Stimulated activated CD4-positive, alpha-beta T cell treated with anti-CD3 and anti-CD28 coated beads, Interleukin-2, amount 100 ng/mL, for 48 hours (primary cell): ENCODE results near the gene ALS2CL.
A peak's percentile ranks its signal among the peaks of the same experiment; 100 is the strongest.

ENCODE experiments used
- DNase-seq, 2 donors: peaks; one replicate each; pipeline ENCODE4 v3.0.0-alpha.2; 2020

ALS2CL gene

DNA sequence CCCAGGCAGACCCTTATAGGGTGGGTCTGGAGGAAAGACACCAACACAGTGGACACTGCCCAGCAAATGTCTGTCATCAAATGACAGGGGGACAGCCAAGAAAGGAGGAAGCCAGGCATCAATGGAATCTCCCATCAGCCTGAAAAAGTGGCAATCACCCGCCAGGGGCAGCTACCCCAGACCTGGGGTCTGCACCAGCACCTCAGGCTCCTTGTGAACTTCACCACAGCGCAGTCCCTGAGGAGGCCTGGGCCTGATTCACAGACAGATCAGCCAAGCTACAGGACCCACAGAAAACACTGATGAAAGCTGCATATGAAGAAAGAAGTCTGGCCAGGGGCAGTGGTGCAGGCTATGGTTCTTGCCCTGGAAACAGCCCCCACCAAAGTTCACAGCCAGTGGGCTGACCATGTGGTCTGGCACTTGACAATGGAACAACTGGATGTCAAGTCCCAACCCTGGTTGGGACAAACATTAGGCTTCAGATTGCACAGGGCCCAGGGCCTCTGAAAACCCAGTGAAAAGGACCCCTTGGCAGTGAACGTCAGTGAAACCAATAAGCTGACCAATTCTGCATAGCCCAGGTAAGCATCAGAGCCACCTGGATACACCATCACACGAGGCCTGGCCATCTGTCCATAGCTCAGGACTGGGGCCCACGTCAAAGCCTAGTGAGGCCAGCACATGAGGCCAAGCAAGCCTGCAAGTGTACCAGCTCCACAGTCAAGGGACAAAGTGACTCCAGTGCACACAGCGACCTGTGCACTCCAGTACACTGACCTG, 29.1 kb downstream of the ALS2CL start:
- no peak for DNase-seq

DNA sequence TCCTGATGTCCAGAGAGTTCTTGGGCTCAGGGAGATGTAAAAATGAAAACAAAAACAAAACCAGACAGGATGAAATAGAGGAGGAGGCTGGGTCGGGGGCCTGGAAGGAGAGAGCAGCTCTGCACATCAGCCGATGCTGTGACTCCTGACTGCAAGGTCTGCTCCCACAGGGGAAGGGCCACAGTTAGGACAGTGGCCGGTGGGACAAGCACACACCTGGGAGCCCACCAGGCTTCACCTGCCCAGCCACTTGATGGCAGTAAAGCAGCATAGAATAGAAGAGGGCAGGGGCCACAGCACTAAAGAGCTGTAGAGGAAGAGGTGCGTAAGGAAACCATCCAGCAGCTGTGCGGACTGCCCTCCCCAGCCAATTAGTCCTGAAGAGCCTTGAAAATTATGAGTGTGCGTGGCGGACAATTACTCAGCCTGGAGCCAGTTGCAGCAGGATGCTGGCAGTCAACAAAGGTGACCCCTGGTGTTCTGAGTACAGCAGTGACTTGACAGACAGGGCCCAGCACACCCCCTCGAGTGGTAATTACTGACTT, 29.8 kb downstream of the ALS2CL start:
- DNase-seq, result no peak

DNA sequence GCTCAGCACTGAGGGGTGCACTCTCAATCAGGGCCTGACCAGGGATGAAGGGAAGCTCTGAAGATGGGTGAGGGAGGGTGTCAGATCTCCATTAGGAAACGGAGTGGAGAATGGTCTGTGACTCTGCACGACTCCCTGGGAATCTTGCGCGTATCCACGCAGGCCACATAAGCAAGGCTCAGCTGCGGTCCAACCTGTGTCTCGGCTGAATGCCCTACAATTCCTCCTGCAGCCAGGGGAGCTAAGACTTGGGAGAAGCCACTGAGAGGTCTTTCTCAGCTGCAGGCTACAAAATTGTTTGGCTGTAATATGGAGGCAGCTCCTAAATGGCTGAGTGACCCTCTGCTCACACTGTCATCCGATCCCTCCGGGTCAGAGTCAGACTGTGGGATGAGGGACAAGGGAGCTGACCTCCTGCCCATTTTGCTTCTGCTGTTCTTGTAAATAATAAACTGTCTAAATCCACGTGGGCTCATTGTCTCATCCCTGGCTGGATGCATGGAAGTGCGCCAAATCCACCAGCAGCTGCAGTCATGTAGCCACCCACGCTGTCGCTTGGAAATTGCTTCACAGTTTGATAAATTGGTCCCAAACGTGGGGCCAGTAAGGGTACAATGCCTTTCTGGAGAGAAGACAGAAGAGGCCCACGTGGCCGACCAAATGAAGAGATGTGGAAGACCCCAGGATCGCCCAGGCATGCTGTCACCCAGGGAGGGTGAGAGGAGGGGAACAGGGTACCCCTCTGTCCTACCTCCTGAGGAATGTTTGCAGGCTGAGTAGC, 30.5 kb downstream of the ALS2CL start:
- no peak for DNase-seq

DNA sequence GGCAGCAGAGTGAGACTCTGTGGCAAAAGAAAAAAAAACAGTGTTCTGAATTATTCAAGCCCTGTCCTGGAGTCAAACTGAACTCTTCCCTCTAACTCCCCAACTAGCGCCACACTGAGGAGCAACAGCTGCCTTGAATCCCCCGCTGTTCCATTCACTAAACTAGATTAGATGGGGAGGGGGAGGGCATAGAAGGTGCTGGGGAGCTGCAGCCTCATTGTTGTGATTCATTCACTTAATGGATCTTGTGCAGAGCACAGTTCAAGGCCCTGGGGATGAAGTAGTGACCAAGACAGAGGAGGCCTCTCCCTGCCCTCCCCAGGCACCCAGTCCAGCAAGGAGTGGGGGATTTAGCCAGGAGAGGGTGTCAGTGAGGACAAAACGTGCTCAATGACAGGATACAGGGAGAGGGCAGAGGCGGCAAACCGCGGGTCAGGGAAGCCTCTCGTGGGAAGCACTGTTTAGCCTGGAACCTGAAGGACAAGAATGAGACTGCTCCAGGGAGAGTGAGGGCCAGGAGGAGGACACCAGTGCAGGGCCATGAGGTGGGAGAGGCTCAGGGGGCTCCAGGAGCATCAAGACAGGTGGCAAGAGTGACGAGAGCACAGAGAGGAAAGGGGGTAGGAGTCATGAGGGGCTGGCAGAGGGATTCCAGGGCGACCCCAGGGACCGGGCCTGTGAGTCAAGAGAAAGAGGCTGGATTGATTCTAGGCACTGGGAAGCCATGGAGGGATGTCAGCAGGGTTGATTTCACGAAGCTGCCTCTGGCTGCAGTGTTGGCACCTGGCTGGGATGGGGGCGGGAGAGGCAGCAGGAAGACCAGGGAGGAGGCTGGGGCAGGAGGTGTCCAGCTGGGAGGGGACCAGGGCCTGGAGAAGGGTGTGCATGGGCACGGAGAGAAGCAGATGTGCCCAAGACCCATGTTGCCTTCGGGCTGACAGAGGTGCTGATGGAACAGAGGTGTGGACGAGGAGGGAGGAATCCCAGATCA, 31.4 kb downstream of the ALS2CL start:
- no peak for DNase-seq

GRCh38 chr3:46660543-46661523, 32.6 kb downstream of the ALS2CL start:
- DNase-seq, result no peak

DNA sequence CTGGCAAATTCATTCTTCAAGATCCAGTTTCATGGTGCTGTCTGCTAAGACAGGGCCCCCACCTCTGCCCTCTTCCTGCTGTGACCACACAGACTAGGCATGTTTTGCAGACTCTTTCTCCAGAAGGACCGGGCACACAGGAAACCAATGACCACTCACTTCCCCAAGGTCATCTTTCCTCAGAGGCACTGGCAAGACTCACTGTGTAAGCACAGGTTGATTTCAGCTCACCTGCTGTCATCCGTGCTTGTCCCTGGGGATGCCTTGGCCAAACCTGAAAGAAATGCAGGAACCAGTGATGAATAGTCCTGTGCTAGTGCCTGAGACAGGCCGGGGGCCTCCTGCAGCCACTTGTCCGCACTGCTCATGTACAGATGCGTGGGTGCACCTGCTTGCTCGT, 33.5 kb downstream of the ALS2CL start:
- DNase-seq, result no peak

- no peak for DNase-seq
These were observed 34.2 kb downstream of the ALS2CL start for GRCh38 chr3:46659285-46659684.

DNA sequence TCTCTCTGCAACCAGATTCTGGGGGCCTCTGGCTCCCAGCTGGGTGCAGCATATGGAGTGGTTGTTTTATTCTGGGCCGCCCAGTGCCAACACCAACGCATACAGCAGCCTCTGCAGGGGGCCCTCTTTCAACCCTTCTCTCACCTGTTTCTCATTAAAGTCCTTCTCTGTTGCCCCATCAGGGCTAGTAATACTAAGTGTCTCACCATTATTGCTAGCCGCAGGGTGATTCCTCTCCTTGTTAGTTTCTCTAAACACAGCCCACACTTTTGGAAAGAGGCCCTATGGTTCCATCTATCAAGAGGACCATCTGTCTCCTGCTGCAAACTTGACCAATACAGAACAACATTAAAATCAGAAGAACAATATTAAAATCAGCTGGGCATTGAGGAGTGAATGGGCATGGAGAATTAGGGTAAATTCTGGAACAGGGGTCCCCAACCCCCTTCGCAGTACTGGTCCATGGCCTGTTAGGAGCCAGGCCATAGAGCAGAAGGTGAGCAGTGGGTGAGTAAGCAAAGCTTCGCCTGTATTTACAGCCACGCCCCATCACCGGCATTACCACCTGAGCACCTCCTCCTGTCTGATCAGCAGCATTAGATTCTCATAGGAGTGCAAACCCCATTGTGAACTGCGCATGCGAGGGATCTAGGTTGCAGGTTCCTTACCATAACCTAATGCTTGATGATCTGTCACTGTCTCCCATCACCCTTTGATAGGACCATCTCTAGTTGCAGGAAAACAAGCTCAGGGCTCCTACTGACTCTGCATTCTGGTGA, 36.5 kb downstream of the ALS2CL start:
- no peak for DNase-seq

DNA sequence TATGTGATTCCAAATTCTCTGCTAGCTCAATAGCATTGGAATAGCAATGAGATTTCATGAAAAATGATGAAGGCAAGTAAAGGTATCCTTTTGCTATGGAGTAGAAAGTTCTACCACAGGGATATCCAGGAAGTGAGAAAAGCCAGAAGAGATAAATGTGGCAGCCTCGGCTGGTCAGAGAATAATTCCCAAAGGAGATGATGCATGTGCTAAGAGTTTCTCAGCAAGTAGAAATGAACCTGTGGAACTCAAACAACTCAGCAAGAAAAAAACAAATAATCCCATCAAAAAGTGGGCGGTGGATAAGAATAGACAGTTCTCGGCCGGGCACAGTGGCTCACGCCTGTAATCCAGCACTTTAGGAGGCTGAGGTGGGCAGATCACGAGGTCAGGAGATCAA, 38.2 kb downstream of the ALS2CL start:
- DNase-seq, result no peak

DNA sequence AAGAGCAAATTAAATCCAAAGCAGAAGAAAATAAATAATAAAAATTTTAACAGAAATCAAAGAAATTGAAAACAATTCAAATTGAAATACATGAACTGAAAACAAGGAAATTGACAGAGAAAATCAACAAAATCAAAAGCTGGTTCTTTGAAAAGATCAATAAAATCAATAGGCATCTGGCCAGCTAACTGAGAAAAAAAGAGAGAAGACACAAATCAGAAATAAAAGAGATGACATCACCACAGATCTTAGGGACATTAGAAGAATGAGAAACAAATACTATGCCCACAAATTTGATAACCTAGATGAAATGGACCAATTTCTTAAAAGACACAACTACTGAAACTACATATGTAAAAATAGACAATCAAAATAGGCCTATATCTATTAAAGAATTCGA, 42.4 kb downstream of the ALS2CL start:
- no peak for DNase-seq

DNA sequence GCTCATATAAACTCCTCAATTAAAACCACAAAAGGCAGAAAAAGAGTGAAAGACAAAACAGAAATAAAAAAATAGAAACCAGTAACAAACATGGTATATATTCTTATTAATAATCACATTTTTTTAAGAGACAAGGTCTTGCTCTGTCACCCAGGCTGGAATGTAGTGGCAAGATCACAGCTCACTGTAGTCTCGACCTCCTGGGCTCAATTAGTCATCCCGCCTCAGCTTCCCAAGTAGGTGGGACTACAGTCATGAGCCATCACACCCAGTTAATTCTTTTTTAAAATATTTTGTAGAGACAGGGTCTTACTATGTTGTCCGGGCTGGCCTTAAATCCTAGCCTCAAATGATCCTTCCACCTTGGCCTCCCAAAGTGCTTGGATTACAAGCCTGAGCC, 44.0 kb downstream of the ALS2CL start:
- DNase-seq, result no peak

DNA sequence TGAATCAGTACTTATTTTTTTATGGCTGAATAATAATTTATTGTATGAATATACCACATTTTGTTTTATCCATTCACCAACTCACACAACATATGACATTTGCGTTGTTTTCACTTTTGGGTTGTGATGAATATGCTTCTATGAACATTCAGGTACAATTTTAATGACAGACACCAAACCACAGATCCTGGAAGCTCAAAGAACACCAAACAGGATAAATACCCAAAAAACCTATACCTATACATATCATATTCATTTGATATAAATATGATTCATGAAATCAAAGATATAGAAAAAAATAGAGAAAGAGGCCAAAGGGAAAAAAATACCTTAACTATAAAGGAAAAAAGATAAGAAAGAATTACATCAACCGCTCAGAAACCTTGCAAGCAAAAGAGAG, 45.4 kb downstream of the ALS2CL start:
- no peak for DNase-seq

DNA sequence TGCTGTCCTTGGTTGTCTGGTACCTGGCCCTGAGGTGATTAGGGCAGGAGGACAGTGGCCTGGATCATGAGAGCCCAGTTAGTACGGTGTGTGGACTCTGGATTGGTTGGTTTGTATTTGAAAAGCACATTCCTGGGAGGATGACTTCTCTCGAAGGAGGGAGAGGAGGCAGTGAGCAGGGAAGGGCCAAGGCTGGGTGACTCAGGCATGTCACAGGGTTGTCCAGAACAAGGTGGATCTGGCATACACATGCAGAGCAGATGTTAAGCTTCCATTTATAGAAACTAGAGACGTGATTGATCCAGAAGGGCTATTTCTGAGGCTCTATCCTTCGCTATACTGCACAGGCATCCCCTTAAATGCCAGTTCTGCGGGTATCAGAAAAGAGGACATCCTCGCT, 46.8 kb downstream of the ALS2CL start:
- DNase-seq, result no peak

- DNase-seq, result no peak
These were observed 49.8 kb downstream of the ALS2CL start for GRCh38 chr3:46643701-46644100.

DNA sequence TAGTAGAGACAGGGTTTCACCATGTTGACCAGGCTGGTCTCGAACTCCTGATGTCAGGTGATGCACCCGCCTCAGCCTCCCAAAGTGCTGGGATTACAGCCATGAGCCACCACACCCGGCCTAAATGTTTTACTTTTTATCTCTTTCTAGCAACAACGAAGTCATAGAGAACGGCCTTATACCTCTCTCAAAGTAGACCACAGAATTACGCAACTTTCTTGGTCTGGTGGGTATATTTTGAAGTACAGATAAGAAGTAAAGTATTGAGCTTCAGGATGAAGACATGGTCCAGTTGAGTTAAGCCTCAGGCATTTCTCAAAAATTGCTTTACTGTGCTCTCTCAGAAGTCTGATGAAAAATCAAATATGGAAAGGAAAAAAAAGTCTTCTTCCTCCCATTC, 50.5 kb downstream of the ALS2CL start:
- no peak for DNase-seq

GRCh38 chr3:46640927-46641326, 52.6 kb downstream of the ALS2CL start:
- no peak for DNase-seq

DNA sequence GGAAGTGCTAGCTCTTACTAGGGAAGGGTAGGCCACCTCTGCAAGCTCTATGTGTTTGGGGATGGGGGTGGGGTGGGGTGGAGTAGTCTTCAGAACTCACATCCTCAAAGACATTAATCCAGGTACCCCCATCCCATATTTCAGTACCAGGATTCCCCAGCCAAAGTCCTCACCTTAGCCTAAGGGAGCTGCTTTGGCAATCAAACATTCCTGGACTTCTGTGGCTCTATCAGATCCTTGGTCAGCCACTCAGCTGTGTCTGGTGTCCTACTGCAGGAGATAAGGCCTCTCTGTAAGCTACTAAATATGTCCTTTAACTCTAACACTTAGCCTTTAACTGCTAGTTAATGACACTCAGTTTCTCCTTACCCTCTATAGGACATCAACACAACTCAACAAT, 54.3 kb downstream of the ALS2CL start:
- DNase-seq, result no peak

- no peak for DNase-seq
These were observed 58.6 kb downstream of the ALS2CL start for GRCh38 chr3:46634856-46635255.

DNA sequence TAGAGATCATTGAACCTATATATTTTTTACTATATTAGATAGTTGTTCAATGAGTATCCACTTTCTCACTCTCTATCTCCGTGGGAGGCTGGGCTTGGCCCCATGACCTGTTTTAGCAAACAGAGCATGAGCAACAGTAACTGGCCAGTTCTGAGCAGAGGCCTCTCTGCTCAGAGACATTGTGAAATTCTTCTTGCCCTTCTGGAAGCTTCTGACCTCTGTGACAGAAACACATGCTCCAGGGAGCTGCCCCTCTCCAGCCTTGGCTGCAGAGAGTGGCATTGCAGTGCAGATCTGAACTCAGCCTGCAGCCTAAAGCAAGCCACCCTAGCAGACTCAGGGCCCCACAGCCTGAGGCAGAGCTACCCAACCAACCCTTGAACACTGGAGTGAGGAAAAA, 60.7 kb downstream of the ALS2CL start:
- DNase-seq, result no peak

DNA sequence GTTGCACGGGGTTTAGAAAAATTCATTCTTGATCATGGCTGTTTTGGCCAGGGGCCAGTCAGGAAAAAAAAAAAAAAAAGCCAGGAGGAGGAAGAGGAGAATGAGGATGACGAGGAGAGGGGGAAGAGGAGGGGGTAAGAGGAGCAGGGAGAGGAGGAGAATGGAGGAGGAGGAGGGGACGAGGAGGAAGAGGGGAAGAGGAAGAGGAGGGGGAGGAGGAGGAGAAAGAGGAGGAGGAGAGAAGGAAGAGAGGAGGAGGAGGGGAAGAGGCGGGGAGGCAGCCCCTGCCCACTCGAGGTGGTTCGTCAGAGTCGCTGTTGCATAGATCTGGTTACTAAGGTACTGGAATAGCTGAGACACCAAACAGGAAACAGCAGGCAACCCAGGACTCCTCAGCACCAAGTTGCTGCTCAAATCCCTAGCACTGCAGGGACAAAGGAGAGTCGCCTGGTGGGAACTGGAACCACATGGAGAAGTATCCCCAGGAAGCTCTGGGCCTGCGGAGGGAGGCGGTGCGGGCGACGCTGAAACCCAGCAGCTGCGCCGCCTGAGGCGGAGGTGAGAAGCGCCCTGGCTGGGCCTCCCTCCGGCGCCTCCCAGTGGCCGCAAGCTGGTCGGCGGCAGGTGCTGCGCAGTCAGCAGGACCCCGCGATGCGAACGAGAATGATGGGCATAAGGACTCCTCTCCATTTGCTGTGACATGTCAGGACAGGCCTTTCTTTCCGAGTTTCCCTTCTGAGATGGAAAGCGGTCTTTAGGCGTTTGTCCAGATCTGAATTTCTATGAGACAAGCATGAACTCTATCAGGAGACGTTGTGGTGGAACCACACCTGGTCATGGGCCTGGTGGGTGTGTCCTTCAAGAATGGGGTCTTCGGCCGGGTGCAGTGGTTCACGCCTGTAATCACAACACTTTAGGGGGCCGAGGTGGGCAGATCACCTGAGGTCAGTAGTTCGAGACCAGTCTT, 63.6 kb downstream of the ALS2CL start:
- DNase-seq, result peak; percentile 73 to 77
